A673 (cell line): Measurements from ENCODE around the gene PGD. TPM values are rescaled to one million over a fixed set of nuclear protein-coding genes. Genes with fewer than 3 reads are reported as not detected.

Experiments
- BruUV-seq: library from RNA; stranded (reverse); fragments of 400-500 nt; replicated peaks from 2 replicates; lab custom pipeline; 2021; lab: Mats Ljungman, UMichigan
- CTCF ChIA-PET: fragments of 300-600 bp; sonication (Branson Sonifier 250); formaldehyde crosslinking; loops from one replicate; lab custom pipeline; 2022; ENCODE audit warnings: antibody characterized with exemption; lab: Charles Lee
- POLR2A ChIA-PET: fragments of 300-600 bp; sonication (Branson Sonifier 250); formaldehyde crosslinking; loops from one replicate; lab custom pipeline; 2022; ENCODE audit warnings: antibody characterized with exemption; ENCODE audit not compliant: low non-redundant PET; lab: Charles Lee
- DNase-seq: peaks from one replicate; pipeline ENCODE4 v3.0.0-alpha.2; 2015; ENCODE audit warnings: low spot score
- H3K27ac ChIP-seq: fragments of 200-600 bp; sonication (generic); 2 replicates; pipeline ENCODE4 v1.5.1; 2016; ENCODE audit warnings: mixed run types, low read depth, mild to moderate bottlenecking, mixed read lengths, antibody characterized with exemption, low read length; ENCODE audit not compliant: poor library complexity, severe bottlenecking
- H3K27me3 ChIP-seq: fragments of 200-600 bp; sonication (generic); replicated peaks from 2 replicates; pipeline ENCODE4 v1.6.1; 2017; ENCODE audit warnings: mixed run types, low read depth, mild to moderate bottlenecking, mixed read lengths, antibody characterized with exemption, low read length; ENCODE audit not compliant: insufficient read depth, poor library complexity
- H3K36me3 ChIP-seq: fragments of 200-600 bp; sonication (generic); 2 replicates; pipeline ENCODE4 v1.6.1; 2016; ENCODE audit warnings: mixed run types, mild to moderate bottlenecking, mixed read lengths, antibody characterized with exemption, low read length; ENCODE audit not compliant: insufficient read depth, poor library complexity, severe bottlenecking
- H3K4me1 ChIP-seq: fragments of 200-600 bp; sonication (generic); 2 replicates; pipeline ENCODE4 v1.6.1; 2017; ENCODE audit warnings: mixed run types, mild to moderate bottlenecking, mixed read lengths, antibody characterized with exemption, low read length; ENCODE audit not compliant: insufficient read depth, poor library complexity, severe bottlenecking
- H3K4me3 ChIP-seq: fragments of 200-600 bp; sonication (generic); 2 replicates; pipeline ENCODE4 v1.5.1; 2016; ENCODE audit warnings: low read depth, mixed run types, mild to moderate bottlenecking, mixed read lengths, low read length; ENCODE audit not compliant: poor library complexity, severe bottlenecking
- H3K9me3 ChIP-seq: fragments of 200-600 bp; sonication (generic); 2 replicates; pipeline ENCODE4 v1.6.1; 2016; ENCODE audit warnings: mixed run types, low read depth, mild to moderate bottlenecking, mixed read lengths, antibody characterized with exemption, low read length; ENCODE audit not compliant: poor library complexity, severe bottlenecking
- CTCF ChIP-seq: fragments of 300-800, 200-600 bp; sonication (generic); conservative IDR thresholded peaks from 2 replicates; pipeline ENCODE4 v1.5.1; 2017; ENCODE audit warnings: low read depth, mild to moderate bottlenecking, antibody characterized with exemption, low read length, moderate library complexity, mixed read lengths
- EZH2 ChIP-seq: fragments of 200-600 bp; sonication (generic); IDR thresholded peaks from 2 replicates; pipeline ENCODE4 v1.6.1; 2017; ENCODE audit warnings: borderline replicate concordance, low read depth, mild to moderate bottlenecking, mixed read lengths, antibody characterized with exemption, low read length; ENCODE audit not compliant: poor library complexity, severe bottlenecking
- intact Hi-C: fragments of 100-400 bp; cut with micrococcal nuclease; formaldehyde crosslinking; loops from one replicate; pipeline ENCODE4 v1.10.0; 2022; ENCODE audit not compliant: unreplicated experiment
- total RNA-seq: library from RNA; stranded (reverse); gene quantifications from 2 replicates; pipeline ENCODE4 v1.2.3, GENCODE V29; 2021

The PGD gene
- total RNA-seq, 1 experiment from 2014 or later: 451 TPM

- ChIA-PET POLR2A (no interaction called here), CTCF (no interaction called here)
- BruUV-seq: no TSS peak
Observed at GRCh38 chr1:10360045-10360444, 38.8 kb upstream of the PGD start.

GRCh38 chr1:10361515-10361914, 37.3 kb upstream of the PGD start:
- Histone ChIP-seq H3K27me3 (no peaks in the 10 kb centered on the region), H3K4me1 (no peaks in the 10 kb centered on the region), H3K9me3 (no peaks in the 10 kb centered on the region), H3K4me3 (no peak overlapping the region), H3K36me3 (peaks cover 33% of the 10 kb centered on the region), H3K27ac (no peak overlapping the region)
- intact Hi-C loops: no loop called here
- ChIA-PET POLR2A (no interaction called here), CTCF (no interaction called here)
- no peak for DNase-seq
- BruUV-seq: no TSS peak
- TF ChIP-seq CTCF: no peak
- TF ChIP-seq EZH2: no peak

More at GRCh38 chr1:10360045-10360444, 38.8 kb upstream of the PGD start:
- no peaks in the 10 kb centered on the region for H3K9me3 ChIP-seq
- H3K27me3 ChIP-seq: no peaks in the 10 kb centered on the region
- DNase-seq: no peak
- intact Hi-C loops: no loop called here
- H3K36me3 ChIP-seq: peaks cover 25% of the 10 kb centered on the region
- H3K4me3 ChIP-seq: no peak overlapping the region
- no peak overlapping the region for H3K27ac ChIP-seq
- no peaks in the 10 kb centered on the region for H3K4me1 ChIP-seq
- TF ChIP-seq CTCF: no peak
- no peak for TF ChIP-seq EZH2

GRCh38 chr1:10368194-10368593, 30.7 kb upstream of the PGD start:
- Histone ChIP-seq H3K27ac (no peak overlapping the region), H3K9me3 (no peaks in the 10 kb centered on the region), H3K4me1 (no peaks in the 10 kb centered on the region), H3K36me3 (peaks cover 28% of the 10 kb centered on the region), H3K4me3 (no peak overlapping the region), H3K27me3 (no peaks in the 10 kb centered on the region)
- no TSS peak for BruUV-seq
- intact Hi-C loops: no loop called here
- TF ChIP-seq CTCF: no peak
- TF ChIP-seq EZH2: no peak
- ChIA-PET POLR2A (no interaction called here), CTCF (no interaction called here)
- no peak for DNase-seq
